ENCODE results near the gene DENND4A.

DENND4A gene

GRCh38 chr15:65724464-65725215, 67.5 kb downstream of the DENND4A start:
- H3K27me3 ChIP-seq (replicated peaks; ENCODE audit: control insufficient read depth, insufficient read depth, low read length) = no peaks in the 10 kb centered on the region
- H3K36me3 ChIP-seq (ENCODE audit: control insufficient read depth, insufficient read depth, low read length) = peaks cover 7% of the 10 kb centered on the region
- H3K4me3 ChIP-seq (replicated peaks; ENCODE audit: low read depth, low read length) = no peak overlapping the region
- TF ChIP-seq CTCF (IDR thresholded peaks at IDR 0.05; ENCODE audit: insufficient read depth, low read length, poor library complexity, severe bottlenecking) = no peak
- DNase-seq (ENCODE audit: extremely low read depth, insufficient read length) = no peak

- H3K36me3 ChIP-seq (ENCODE audit: control insufficient read depth, insufficient read depth, low read length) = peaks cover 7% of the 10 kb centered on the region
- no peak for TF ChIP-seq CTCF (IDR thresholded peaks at IDR 0.05; ENCODE audit: insufficient read depth, low read length, poor library complexity, severe bottlenecking)
- H3K27me3 ChIP-seq (replicated peaks; ENCODE audit: control insufficient read depth, insufficient read depth, low read length) = no peaks in the 10 kb centered on the region
- no peak for DNase-seq (ENCODE audit: extremely low read depth, insufficient read length)
- no peak overlapping the region for H3K4me3 ChIP-seq (replicated peaks; ENCODE audit: low read depth, low read length)
Measured at GRCh38 chr15:65723876-65724275, 68.2 kb downstream of the DENND4A start.

GRCh38 chr15:65722191-65722590, 69.9 kb downstream of the DENND4A start:
- no peaks in the 10 kb centered on the region for H3K27me3 ChIP-seq (replicated peaks; ENCODE audit: control insufficient read depth, insufficient read depth, low read length)
- TF ChIP-seq CTCF (IDR thresholded peaks at IDR 0.05; ENCODE audit: insufficient read depth, low read length, poor library complexity, severe bottlenecking) = no peak
- peaks cover 7% of the 10 kb centered on the region for H3K36me3 ChIP-seq (ENCODE audit: control insufficient read depth, insufficient read depth, low read length)
- DNase-seq (ENCODE audit: extremely low read depth, insufficient read length) = no peak
- H3K4me3 ChIP-seq (replicated peaks; ENCODE audit: low read depth, low read length) = no peak overlapping the region

- peaks cover 3% of the 10 kb centered on the region for H3K36me3 ChIP-seq (ENCODE audit: control insufficient read depth, insufficient read depth, low read length)
- H3K4me3 ChIP-seq (replicated peaks; ENCODE audit: low read depth, low read length) = no peak overlapping the region
- H3K27me3 ChIP-seq (replicated peaks; ENCODE audit: control insufficient read depth, insufficient read depth, low read length) = no peaks in the 10 kb centered on the region
- no peak for DNase-seq (ENCODE audit: extremely low read depth, insufficient read length)
- no peak for TF ChIP-seq CTCF (IDR thresholded peaks at IDR 0.05; ENCODE audit: insufficient read depth, low read length, poor library complexity, severe bottlenecking)
Measured at GRCh38 chr15:65712415-65712814, 79.7 kb downstream of the DENND4A start.

- Histone ChIP-seq H3K36me3 (ENCODE audit: control insufficient read depth, insufficient read depth, low read length) (peaks cover 8% of the 10 kb centered on the region), H3K27me3 (replicated peaks; ENCODE audit: control insufficient read depth, insufficient read depth, low read length) (no peaks in the 10 kb centered on the region), H3K4me3 (replicated peaks; ENCODE audit: low read depth, low read length) (no peak overlapping the region)
- TF ChIP-seq CTCF (IDR thresholded peaks at IDR 0.05; ENCODE audit: insufficient read depth, low read length, poor library complexity, severe bottlenecking) = no peak
- DNase-seq (ENCODE audit: extremely low read depth, insufficient read length) = no peak
Measured at GRCh38 chr15:65695081-65695480, 97.0 kb downstream of the DENND4A start.
